Measurements from ENCODE around the gene SLTM.

- TF ChIP-seq TAF1 (IDR thresholded peaks at IDR 0.05; ENCODE audit: low read depth, low read length) = no peak
- no peak for TF ChIP-seq POLR2AphosphoS5 (IDR thresholded peaks at IDR 0.05; ENCODE audit: low read depth, low read length)
- TF ChIP-seq POLR2A (IDR thresholded peaks at IDR 0.05; ENCODE audit: low read depth, low read length) = no peak
- TF ChIP-seq POU2F2 (IDR thresholded peaks at IDR 0.05; ENCODE audit: low read depth, low read length) = no peak
- TF ChIP-seq SPI1 (IDR thresholded peaks at IDR 0.05; ENCODE audit: low read depth, low read length) = no peak
These were observed 18.0 kb upstream of the SLTM start for GRCh38 chr15:58951388-58952007.

All from GM12891 (cell line).